HG03196 (cell line): ENCODE results near the gene QPCTL.

ENCODE experiments used
- ATAC-seq: cut with Tn5 transposase; IDR thresholded peaks from one replicate; pipeline ENCODE4 v1.9.1; 2021; ENCODE audit not compliant: unreplicated experiment

The QPCTL gene

DNA sequence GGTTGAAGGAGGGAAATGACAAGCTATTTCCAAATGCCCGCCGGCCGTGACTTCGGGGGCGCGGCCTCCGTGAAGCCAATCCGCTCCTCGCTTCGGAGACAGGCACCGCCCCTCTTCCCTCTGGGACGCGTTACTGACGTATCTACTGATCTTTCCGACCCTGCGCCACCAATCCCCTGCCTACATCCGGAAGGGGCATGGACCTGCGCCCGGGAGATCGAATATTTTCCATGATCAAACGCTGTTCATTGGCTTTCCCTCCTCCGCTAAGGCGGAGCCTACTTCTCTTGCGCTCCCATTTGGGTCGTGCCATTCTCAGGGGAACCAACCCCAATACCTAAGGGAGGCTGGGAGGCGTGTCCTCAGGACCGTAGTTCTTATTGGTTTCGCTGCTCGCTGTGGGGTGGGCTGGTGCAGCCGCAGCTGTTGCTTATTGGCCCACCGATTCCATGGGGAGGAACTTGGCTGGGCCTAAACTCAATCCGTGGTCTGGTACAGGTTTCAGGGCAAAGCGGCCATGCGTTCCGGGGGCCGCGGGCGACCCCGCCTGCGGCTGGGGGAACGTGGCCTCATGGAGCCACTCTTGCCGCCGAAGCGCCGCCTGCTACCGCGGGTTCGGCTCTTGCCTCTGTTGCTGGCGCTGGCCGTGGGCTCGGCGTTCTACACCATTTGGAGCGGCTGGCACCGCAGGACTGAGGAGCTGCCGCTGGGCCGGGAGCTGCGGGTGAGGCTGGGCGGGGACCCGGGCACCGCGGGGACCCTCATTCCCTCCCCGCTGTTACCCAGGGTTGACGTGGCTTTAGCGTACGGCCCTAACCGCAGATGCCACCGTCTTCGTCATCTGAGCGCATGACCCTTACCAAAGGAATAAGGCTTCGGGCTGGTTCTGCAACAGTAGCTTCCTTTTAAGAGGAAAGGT lies at the start of gene QPCTL:
TSS of gene QPCTL (plus strand) at position 480 of the 919 bp plus-strand sequence. CDS start at position 518, 38 bp downstream.
- ATAC-seq, result peak; percentile 90

GRCh38 chr19:45643024-45643926 lies 49.2 kb upstream of the QPCTL start:
- ATAC-seq, result peak; percentile 36

- ATAC-seq, result no peak
These were observed 48.3 kb upstream of the QPCTL start for GRCh38 chr19:45643927-45644771.

- ATAC-seq, result no peak
These were observed 47.3 kb upstream of the QPCTL start for GRCh38 chr19:45645068-45645630.

DNA sequence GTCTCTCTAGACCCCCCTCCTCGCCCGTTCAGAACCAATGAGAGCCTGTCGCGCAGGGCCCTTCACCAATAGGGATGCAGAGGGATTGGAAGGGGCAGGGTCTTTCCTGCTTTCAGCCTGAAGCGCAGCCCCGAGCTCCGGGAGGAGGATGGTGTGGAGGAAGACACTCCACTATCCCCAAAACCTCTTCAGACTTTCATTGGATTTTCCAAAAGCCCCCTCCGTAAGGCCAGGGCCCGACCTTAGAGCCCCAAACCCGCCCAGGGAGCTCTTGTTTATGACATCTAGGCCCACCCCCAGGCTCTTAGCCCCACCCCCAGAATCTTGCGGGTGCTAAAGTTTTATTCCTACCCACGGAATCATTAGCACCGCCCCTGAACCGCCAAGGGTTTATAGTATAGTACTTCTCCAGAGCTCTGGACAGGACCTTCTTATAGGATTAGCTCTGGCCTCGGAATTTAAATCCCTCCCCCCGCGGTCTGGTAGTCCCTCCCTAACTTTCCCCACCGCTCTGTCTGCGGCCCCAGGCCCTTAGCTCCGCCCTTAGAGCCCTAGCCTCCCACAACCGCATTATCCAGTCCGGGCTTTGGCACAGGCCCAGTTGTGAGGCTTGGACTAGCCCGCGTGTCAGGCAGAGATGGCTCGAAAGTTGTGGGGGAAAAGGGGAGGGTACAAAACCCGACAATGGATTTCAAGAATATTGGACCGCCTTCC lies 46.7 kb upstream of the QPCTL start:
- no peak for ATAC-seq

DNA sequence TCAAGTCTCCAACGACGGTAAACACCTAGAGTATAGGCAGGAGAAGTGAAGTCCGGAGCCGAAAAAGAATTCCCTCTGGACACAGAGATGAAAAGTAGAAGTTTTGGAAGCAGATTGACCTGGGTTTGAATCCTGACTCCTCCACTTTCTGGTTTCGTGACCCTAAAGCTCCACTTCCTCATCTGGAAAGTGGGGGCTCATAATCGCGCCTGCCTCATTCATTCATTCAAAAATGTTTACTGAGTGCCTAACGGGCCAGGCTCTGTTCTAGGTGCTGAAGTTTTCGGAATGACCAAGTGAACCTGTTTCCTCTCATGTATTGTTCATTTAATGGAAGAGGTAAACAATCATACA lies 46.1 kb upstream of the QPCTL start:
- ATAC-seq, result no peak

DNA sequence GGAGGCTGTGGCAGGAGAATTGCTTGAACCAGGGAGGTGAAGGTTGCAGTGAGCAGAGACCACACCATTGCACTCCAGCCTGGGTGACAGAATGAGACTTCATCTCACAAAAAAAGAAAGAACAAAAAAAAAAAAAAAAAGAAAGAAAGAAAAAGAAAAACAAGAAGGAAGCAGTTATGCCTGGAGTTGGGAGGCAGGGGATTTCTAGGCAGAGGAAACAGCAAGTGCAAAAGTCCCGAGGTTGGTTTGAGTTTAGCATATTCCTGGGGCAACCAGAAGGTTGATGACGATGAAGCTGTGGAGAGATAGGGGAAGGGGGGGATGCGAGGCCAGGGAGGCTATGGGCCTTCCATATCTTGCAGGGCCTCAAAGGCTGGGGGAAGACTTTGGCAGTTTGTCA lies 41.7 kb upstream of the QPCTL start:
- no peak for ATAC-seq

DNA sequence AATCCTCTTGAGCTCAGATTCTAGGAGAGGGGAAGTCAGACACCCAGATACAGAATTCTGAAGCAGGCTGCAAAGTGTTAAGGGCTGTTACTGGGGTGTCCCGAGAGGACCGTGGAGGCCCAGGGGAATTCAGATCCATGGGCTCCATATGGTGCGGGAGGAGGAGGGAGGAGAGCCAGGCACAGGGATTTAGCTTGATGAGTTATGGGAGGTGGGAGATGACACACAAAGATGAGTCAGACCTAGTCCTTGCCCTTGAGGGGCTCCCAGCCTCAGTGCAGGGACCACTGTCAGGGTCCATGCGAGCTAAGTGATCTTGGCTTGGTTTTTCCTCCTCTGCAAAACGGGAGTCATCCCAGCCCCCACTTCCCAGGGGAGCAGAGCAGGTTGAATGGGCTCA lies 38.8 kb upstream of the QPCTL start:
- ATAC-seq, result no peak

- ATAC-seq, result no peak
These were observed 37.4 kb upstream of the QPCTL start for GRCh38 chr19:45655073-45655472.

DNA sequence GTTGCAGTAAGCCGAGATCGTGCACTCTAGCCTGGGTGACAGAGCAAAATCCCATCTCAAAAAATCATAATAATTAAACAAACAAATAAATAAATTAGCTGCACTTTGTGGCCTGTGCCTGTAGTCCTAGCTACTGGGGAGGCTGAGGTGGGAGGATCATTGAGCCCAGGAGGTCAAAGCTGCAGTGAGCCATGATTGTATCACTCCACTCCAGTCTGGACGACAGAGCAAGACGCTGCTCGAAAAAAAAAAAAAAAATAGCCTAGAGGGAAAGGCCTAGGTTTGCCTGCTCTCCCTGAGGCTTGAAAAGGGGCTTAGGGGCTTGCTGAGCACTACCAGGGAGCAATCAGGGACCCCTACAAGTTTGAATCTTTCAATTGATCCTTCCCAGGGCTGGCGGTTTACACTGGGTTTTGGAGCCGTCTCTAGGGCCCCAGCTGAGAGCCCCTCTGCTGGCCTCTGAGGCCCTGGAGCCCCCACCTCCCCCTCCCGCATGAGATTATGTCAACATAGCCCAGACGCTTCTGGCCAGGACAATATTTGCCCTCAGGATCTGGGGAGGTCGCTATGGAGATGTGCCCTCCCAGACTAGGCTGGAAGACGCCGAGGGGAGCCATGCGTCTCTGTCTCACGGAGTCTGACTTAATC lies 34.8 kb upstream of the QPCTL start:
- no peak for ATAC-seq

GRCh38 chr19:45659096-45659729 lies 33.3 kb upstream of the QPCTL start:
- no peak for ATAC-seq

GRCh38 chr19:45660636-45661035 lies 31.8 kb upstream of the QPCTL start:
- no peak for ATAC-seq

GRCh38 chr19:45663800-45664199 lies 28.7 kb upstream of the QPCTL start:
- no peak for ATAC-seq

DNA sequence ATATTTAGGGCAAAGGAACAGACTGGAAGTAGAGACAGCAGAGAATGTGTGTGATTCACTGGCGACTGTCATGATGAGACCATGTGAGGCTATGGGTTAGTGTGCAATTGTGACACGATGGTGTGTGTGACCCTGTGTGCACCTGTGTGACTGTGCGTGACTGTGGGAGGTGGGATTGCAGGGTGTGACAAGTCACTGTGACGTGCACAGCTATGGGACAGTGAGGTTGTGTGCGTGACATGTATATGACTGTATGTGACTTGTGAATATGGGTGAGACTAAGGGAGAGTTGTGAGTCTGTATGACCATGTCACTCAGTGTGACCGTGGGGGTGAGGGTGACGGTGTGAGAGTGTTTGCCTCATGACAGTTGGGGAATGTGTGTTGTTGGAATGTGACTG lies 27.9 kb upstream of the QPCTL start:
- ATAC-seq, result no peak

- no peak for ATAC-seq
These were observed 24.7 kb upstream of the QPCTL start, which contains the start of gene GIPR for GRCh38 chr19:45667620-45668341. GIPR (plus strand) TSS chr19:45668221; CDS start chr19:45669521, 1,300 bp downstream.

- no peak for ATAC-seq
These were observed 24.1 kb upstream of the QPCTL start for GRCh38 chr19:45668342-45668871.

- ATAC-seq, result peak; percentile 44
These were observed 21.6 kb upstream of the QPCTL start for GRCh38 chr19:45670670-45671453.
